Kidney capillary endothelial cell (primary cell): Measurements from ENCODE around the gene PAK5.

ENCODE experiments used
- DNase-seq: peaks from one replicate; pipeline ENCODE4 v3.0.0-alpha.2; 2018; ENCODE audit warnings: low spot score

PAK5 gene

DNA sequence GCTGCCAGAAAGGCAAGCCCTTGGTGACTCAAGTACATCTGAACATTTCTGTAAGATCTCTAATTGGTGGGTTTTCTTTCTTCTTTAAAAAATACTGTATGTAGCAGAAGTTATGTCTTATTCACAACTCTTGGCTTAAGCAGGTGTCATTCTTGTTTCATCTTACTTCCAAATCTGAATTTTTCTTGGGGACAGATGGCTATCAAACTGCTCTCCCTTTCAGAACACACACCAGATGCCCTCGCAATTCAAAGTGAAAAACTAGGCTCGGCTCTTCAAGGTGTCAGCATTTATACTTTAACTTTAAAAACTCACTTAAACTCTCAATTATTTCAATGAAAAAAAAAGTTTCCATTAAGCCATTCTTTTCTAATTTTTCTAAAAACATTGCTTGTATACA, 49.7 kb downstream of the PAK5 start:
- DNase-seq, result no peak

DNA sequence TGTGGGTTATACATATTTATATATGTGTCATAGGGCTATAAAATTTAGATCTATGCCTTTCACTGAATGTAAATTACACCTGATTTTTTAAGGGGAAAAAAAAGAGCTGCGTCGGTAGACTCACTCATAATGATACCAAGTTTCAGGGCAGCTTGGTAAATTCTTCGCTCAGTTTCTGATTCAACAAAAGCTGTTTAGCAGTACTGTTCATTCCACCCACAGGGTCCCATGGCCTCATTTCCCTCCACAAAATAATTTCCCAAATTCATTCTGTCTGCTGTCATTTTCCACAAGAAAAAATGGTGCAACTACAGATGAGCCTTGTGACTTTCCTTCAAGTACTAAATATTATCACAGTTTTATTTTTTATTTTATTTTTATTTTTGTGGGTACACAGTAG, 63.7 kb downstream of the PAK5 start:
- DNase-seq, result no peak

DNA sequence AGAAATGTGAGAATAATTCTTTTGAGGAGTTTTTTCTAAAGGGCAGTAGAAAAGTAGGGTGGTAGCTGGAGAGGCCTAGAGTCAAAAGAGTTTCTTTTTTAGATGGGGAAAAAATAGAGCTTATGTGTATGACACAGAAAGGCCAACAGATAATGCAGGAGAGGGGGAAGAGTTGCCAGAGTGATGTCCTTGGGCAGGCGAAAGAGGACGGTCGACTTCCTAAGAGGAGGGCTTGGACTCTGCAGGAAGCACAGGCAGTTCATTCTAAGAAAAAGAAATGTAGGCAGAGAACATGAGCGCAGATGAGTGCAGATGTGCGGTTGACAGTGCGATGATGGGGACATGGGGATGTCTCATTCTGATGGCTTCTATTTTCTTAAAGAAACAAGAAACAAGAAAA, 68.9 kb downstream of the PAK5 start:
- no peak for DNase-seq

DNA sequence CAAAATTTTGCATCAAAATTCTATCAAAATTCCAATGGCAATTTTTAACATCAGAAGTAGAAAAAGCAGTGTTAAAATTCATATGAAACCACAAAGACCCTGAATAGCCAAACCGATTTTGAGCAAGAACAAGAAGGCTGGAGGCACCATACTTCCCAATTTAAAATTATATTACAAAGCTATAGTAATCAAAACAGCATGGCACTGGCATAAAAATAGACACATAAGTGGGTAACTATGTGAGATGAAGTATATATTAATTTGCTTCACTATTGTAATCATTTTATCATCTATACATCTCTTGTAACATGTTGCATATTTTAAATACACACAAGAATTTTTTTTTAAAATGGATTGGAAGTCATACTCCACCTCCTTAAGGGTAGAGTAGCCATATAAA, 77.4 kb downstream of the PAK5 start:
- DNase-seq, result no peak

GRCh38 chr20:9759392-9759791, 79.5 kb downstream of the PAK5 start:
- no peak for DNase-seq

- no peak for DNase-seq
Observed at GRCh38 chr20:9758752-9759151, 80.1 kb downstream of the PAK5 start.

DNA sequence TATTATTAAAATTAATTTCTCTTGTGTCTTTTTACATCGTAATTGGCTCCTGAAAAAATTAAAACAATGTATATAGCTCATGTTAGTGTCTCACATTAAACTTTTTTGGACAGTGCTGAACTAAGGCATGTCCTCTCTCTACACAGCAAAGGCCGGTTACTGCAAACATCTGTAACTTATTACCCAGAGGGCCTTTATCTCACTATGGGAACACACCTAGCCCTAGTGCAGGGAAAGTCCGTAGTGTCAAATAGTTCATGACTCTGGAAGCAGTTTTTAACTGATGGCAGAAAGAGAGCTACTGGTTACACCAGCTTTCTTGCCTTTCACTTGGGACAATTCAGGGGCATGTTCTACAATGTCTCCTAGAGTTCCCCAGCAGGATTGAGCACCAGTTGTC, 82.2 kb downstream of the PAK5 start:
- no peak for DNase-seq

- no peak for DNase-seq
Observed at GRCh38 chr20:9755301-9755700, 83.6 kb downstream of the PAK5 start.

DNA sequence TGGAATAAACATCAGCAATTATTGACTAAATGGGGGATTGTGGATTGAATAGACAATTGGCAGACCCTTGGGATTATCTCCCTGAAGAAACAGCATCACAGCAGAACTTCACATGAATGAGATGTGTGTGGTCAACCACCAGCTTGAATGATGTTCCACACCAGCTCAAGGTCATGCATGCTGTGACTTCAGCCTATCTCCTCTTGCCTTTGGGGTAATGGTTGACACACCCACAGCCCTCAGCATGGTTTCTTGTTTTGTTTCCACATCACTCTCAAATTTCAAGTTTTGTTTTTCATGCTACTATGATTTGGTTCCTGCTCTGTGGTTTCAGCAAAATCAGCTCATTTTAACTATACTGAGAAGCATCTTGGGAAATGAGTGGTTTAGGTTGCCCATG, 94.3 kb downstream of the PAK5 start:
- no peak for DNase-seq

DNA sequence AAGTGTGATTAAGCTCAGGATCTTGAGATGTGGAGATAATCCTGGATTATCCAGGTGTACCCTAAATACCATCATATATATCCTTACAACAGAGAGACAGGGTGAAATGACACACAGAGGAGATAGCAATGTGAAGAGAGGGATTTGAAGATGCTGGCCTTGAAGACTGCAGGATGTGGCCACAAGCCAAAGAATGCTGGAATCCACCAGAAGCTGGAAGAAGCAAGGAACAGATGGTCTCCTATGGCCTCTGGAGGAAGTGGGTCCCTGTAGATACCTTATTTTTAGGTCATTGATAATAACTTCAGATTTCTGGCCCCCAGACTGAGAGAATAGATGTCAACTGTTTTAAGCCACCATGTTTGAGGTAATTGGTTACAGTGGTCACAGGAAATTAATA, 95.0 kb downstream of the PAK5 start:
- DNase-seq, result no peak

GRCh38 chr20:9742821-9743220, 96.1 kb downstream of the PAK5 start:
- no peak for DNase-seq

GRCh38 chr20:9741996-9742395, 96.9 kb downstream of the PAK5 start:
- DNase-seq, result no peak

DNA sequence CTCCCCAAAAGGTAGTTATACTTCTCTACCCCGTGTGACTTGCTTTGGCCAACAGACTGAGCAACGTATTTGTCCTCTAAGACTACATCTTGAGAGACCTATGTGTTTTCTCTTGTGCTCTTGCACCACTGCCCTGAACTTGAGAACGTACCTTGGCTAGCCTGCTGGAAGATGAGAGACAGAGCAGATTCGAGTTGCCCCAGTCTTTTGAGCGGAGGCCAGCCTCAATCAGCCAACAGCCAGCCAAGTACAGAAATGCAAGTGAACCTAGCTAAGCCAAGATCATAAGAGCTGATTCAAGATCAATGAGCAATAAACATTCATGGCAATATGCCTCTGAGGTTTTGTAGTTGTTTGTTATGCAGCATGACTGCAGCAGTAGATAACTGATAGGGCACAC, 98.4 kb downstream of the PAK5 start:
- no peak for DNase-seq

- DNase-seq, result no peak
Observed at GRCh38 chr20:9739991-9740390, 98.9 kb downstream of the PAK5 start.

- DNase-seq, result no peak
Observed at GRCh38 chr20:9736373-9736772, 102.5 kb downstream of the PAK5 start.

- no peak for DNase-seq
Observed at GRCh38 chr20:9723501-9724202, 115.2 kb downstream of the PAK5 start.

DNA sequence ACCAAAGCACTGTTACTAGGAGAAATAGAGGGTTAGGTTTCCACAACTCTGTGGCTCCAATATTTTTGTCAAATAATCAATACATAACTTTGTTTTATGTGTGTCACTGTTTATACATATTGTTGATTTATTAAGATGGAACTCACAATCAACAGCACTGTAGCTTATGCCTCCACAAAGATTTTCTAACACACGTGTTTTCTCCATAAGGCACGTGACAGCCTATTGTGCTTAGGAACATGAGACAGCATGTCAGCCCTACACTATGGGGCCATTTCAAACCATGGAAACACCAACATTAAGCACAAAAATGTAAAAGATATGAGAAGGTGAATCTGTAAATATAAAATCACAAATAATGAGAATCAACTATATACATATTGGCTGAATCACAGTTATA, 127.0 kb downstream of the PAK5 start:
- no peak for DNase-seq

GRCh38 chr20:9710685-9711084, 128.2 kb downstream of the PAK5 start:
- DNase-seq, result no peak

DNA sequence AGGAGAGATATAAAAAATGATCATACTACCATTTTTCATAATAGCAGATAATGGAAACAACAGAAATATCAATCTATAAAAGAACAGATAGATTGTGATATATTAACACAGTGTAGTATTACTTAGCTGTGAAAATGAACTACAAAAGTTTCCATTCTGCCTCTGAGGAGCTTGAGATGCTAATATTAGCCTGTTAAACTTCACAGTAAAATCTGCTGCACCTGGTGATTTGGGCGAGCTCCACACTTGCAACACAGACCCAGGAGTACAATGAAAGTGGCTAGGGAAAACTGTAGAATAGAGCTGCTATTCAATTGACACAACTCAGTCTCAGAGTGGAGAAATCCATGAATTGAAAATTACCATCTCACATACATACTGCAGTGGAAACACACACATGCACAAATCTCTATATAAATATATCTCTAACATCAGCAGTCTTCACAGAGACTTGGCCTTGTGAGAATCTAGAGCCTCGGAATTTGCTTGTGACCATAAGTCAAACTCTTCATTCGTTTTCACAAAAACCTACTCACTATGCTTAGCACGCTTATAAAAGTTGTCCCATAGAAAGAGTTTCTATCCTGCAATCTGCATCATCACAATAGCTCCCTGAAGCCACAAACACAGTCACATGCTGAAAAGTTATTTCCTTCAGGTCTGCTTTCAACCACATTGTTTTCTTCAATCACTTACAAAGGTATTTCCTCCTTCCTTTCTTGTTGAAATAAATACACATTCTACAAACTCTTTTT, 133.0 kb downstream of the PAK5 start:
- no peak for DNase-seq

DNA sequence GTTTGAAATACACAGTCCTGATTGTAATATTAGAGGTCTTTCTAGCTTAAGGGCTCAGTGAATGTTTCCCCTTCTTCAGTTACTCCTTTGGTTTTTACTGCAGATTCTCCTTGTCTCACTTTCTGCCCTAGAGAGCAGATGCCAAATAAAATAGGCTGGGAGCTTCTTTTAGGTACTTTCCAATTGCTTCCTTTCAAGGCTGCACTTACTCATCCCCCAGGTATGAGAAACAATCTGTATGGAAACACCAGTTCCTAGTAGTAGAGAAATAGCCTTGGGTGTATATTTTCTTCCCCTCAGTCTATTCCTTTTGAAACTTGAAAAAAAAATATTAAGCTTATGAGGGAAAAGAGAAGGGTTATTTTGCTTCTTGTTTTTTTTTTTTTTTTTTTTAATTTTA, 139.7 kb downstream of the PAK5 start:
- no peak for DNase-seq

DNA sequence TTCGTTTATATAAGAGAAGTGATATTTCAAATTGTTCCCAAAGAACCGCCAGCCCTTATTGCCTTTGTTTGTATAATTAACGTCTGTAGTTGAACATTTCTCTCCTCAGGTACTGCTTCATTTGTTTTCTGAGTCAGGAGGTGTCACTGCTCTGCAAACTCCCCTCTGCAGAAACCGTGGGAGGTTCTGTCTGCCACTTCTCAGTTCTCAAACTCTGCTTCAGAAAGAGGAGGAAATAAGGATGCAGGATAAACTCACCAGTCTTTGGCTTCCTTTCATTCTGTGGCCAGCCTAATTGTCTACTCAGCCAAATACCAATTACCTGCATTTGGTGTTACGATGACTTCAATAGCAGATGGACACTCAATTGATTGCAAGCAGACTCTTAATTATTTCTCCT, 149.8 kb downstream of the PAK5 start:
- no peak for DNase-seq

- no peak for DNase-seq
Observed at GRCh38 chr20:9686866-9687265, 152.0 kb downstream of the PAK5 start.

DNA sequence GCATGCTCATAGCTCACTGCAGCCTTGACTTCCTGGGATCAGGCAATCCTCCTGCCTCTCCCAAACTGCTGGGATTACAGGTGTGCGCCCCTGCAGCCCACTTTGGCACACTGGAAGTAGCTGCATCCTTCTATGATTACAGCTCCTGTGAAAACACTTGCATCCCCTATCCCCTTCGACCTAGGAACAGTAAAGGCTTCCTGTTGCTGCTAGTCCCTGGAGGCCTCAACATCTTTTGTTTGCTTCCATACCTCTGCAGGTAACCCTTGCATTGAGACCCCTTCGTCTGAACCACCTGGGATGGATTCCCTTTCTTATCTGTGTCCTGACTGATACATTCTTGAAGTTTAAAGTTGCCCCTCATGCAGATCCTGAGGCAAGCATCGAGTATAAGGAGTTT, 152.4 kb downstream of the PAK5 start:
- no peak for DNase-seq

DNA sequence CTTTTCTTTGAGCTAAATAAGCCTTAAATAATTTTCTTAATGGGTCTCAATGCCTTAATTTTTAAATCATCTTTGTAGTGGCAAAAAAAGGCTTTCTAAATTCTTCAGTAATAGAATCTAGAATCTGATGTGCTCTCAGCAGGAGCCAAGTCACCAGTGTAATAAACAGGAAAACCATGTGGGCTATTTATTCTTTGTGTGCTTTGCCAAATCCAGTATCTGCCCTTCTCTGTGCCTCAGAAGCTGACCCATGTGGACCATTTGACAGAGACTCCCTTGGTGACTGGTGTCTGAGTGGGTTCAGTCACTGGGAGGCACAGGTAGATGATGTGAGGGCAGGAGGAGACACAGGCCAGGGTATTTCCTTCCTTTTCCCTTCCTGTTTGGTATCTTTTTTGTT, 152.9 kb downstream of the PAK5 start:
- DNase-seq, result no peak
